ENCODE data around the gene RCAN2.
A peak's percentile ranks its signal among the peaks of the same experiment; 100 is the strongest.

RCAN2 gene

GRCh38 chr6:46505693-46506512 is 14.7 kb upstream of the RCAN2 start:
- Mint-ChIP-seq H3K27ac (no peak overlapping the region), H3K4me3 (no peak overlapping the region), H3K27me3 (peaks cover 14% of the 10 kb centered on the region), H3K36me3 (ENCODE audit: low read depth) (no peaks in the 10 kb centered on the region), H3K4me1 (ENCODE audit: low read depth) (no peaks in the 10 kb centered on the region), H3K9me3 (no peaks in the 10 kb centered on the region)

- Mint-ChIP-seq H3K27me3 (peaks cover 21% of the 10 kb centered on the region), H3K9me3 (no peaks in the 10 kb centered on the region), H3K4me1 (ENCODE audit: low read depth) (no peaks in the 10 kb centered on the region), H3K36me3 (ENCODE audit: low read depth) (no peaks in the 10 kb centered on the region), H3K4me3 (no peak overlapping the region), H3K27ac (no peak overlapping the region)
Observed at GRCh38 chr6:46504242-46504641, 13.0 kb upstream of the RCAN2 start.

- H3K4me3 Mint-ChIP-seq: no peak overlapping the region
- no peaks in the 10 kb centered on the region for H3K36me3 Mint-ChIP-seq (ENCODE audit: low read depth)
- H3K27ac Mint-ChIP-seq: no peak overlapping the region
- peaks cover 25% of the 10 kb centered on the region for H3K27me3 Mint-ChIP-seq
- H3K4me1 Mint-ChIP-seq (ENCODE audit: low read depth): no peaks in the 10 kb centered on the region
- H3K9me3 Mint-ChIP-seq: no peaks in the 10 kb centered on the region
Observed at GRCh38 chr6:46502486-46503119, 11.4 kb upstream of the RCAN2 start.

- Mint-ChIP-seq H3K27me3 (peaks cover 33% of the 10 kb centered on the region), H3K27ac (no peak overlapping the region), H3K36me3 (ENCODE audit: low read depth) (no peaks in the 10 kb centered on the region), H3K4me3 (no peak overlapping the region), H3K4me1 (ENCODE audit: low read depth) (no peaks in the 10 kb centered on the region), H3K9me3 (no peaks in the 10 kb centered on the region)
Observed at GRCh38 chr6:46501136-46502089, 10.2 kb upstream of the RCAN2 start.

GRCh38 chr6:46500382-46500781 is 9.1 kb upstream of the RCAN2 start:
- no peak overlapping the region for H3K27ac Mint-ChIP-seq
- no peaks in the 10 kb centered on the region for H3K4me1 Mint-ChIP-seq (ENCODE audit: low read depth)
- H3K27me3 Mint-ChIP-seq: peaks cover 39% of the 10 kb centered on the region
- no peak overlapping the region for H3K4me3 Mint-ChIP-seq
- no peaks in the 10 kb centered on the region for H3K36me3 Mint-ChIP-seq (ENCODE audit: low read depth)
- no peaks in the 10 kb centered on the region for H3K9me3 Mint-ChIP-seq

GRCh38 chr6:46491628-46492547 is 639 bp upstream of the RCAN2 start:
- Mint-ChIP-seq H3K4me1 (ENCODE audit: low read depth) (peaks cover 13% of the 10 kb centered on the region), H3K4me3 (peak overlapping the region; percentile 51), H3K27me3 (peaks cover 75% of the 10 kb centered on the region), H3K9me3 (no peaks in the 10 kb centered on the region), H3K36me3 (ENCODE audit: low read depth) (no peaks in the 10 kb centered on the region), H3K27ac (no peak overlapping the region)

- no peaks in the 10 kb centered on the region for H3K9me3 Mint-ChIP-seq
- peak overlapping the region; percentile 65 for H3K4me3 Mint-ChIP-seq
- no peak overlapping the region for H3K27ac Mint-ChIP-seq
- H3K27me3 Mint-ChIP-seq: peaks cover 75% of the 10 kb centered on the region
- H3K36me3 Mint-ChIP-seq (ENCODE audit: low read depth): no peaks in the 10 kb centered on the region
- H3K4me1 Mint-ChIP-seq (ENCODE audit: low read depth): peaks cover 13% of the 10 kb centered on the region
Observed at GRCh38 chr6:46490425-46491200, 636 bp downstream of the RCAN2 start.

- Mint-ChIP-seq H3K9me3 (no peaks in the 10 kb centered on the region), H3K27me3 (peaks cover 65% of the 10 kb centered on the region), H3K36me3 (ENCODE audit: low read depth) (no peaks in the 10 kb centered on the region), H3K4me3 (no peak overlapping the region), H3K27ac (no peak overlapping the region), H3K4me1 (ENCODE audit: low read depth) (peaks cover 8% of the 10 kb centered on the region)
Observed at GRCh38 chr6:46486181-46486580, 5.1 kb downstream of the RCAN2 start.

GRCh38 chr6:46484081-46484820 is 7.0 kb downstream of the RCAN2 start:
- Mint-ChIP-seq H3K36me3 (ENCODE audit: low read depth) (no peaks in the 10 kb centered on the region), H3K27me3 (peaks cover 49% of the 10 kb centered on the region), H3K4me3 (no peak overlapping the region), H3K27ac (no peak overlapping the region), H3K4me1 (ENCODE audit: low read depth) (no peaks in the 10 kb centered on the region), H3K9me3 (no peaks in the 10 kb centered on the region)

- no peak overlapping the region for H3K4me3 Mint-ChIP-seq
- peaks cover 55% of the 10 kb centered on the region for H3K27me3 Mint-ChIP-seq
- no peaks in the 10 kb centered on the region for H3K36me3 Mint-ChIP-seq (ENCODE audit: low read depth)
- H3K27ac Mint-ChIP-seq: no peak overlapping the region
- H3K9me3 Mint-ChIP-seq: no peaks in the 10 kb centered on the region
- no peaks in the 10 kb centered on the region for H3K4me1 Mint-ChIP-seq (ENCODE audit: low read depth)
Observed at GRCh38 chr6:46476301-46476700, 14.9 kb downstream of the RCAN2 start.

- Mint-ChIP-seq H3K27ac (no peak overlapping the region), H3K4me3 (no peak overlapping the region), H3K4me1 (ENCODE audit: low read depth) (no peaks in the 10 kb centered on the region), H3K36me3 (ENCODE audit: low read depth) (no peaks in the 10 kb centered on the region), H3K27me3 (peaks cover 60% of the 10 kb centered on the region), H3K9me3 (no peaks in the 10 kb centered on the region)
Observed at GRCh38 chr6:46473881-46474280, 17.4 kb downstream of the RCAN2 start.

- H3K27me3 Mint-ChIP-seq: peaks cover 49% of the 10 kb centered on the region
- no peaks in the 10 kb centered on the region for H3K4me1 Mint-ChIP-seq (ENCODE audit: low read depth)
Observed at GRCh38 chr6:46472243-46472642, 19.0 kb downstream of the RCAN2 start.

GRCh38 chr6:46469021-46469420 is 22.2 kb downstream of the RCAN2 start:
- H3K4me3 Mint-ChIP-seq: no peak overlapping the region
- no peaks in the 10 kb centered on the region for H3K9me3 Mint-ChIP-seq

More at GRCh38 chr6:46472243-46472642, 19.0 kb downstream of the RCAN2 start:
- no peaks in the 10 kb centered on the region for H3K36me3 Mint-ChIP-seq (ENCODE audit: low read depth)
- no peaks in the 10 kb centered on the region for H3K9me3 Mint-ChIP-seq
- H3K4me3 Mint-ChIP-seq: no peak overlapping the region
- H3K27ac Mint-ChIP-seq: no peak overlapping the region

More at GRCh38 chr6:46469021-46469420, 22.2 kb downstream of the RCAN2 start:
- Mint-ChIP-seq H3K27ac (no peak overlapping the region), H3K27me3 (peaks cover 35% of the 10 kb centered on the region), H3K36me3 (ENCODE audit: low read depth) (no peaks in the 10 kb centered on the region), H3K4me1 (ENCODE audit: low read depth) (no peaks in the 10 kb centered on the region)

Measured in stimulated activated naive CD8-positive, alpha-beta T cell treated with anti-CD3 and anti-CD28 coated beads, Interleukin-15, Interleukin-2, amounts not matched to agents 100 ng/mL and 50 ng/mL, for 24 hours (primary cell).